IMR-90 (cell line): ENCODE measurements around the gene FABP2.
"Not testable (repeated sequence)": the region's sequence is repeated elsewhere in the genome, so short reads cannot be mapped to it uniquely, and the experiment has no call there.

Experiments used
- CEBPB ChIP-seq: IDR thresholded peaks from 2 replicates; pipeline ENCODE4 v1.6.1; 2012; ENCODE audit warnings: low read depth, low read length, improper control_type of control experiment
- CHD1 ChIP-seq: IDR thresholded peaks from 2 replicates; pipeline ENCODE4 v1.6.1; 2012; ENCODE audit warnings: low read depth, low read length, improper control_type of control experiment
- MAFK ChIP-seq: IDR thresholded peaks from 2 replicates; pipeline ENCODE4 v1.6.1; 2012; ENCODE audit warnings: low read depth, low read length, improper control_type of control experiment
- NFE2L2 ChIP-seq: fragments of 150-350 bp; IDR thresholded peaks from 2 replicates; pipeline ENCODE4 v1.6.1; 2016; ENCODE audit warnings: low read depth, mild to moderate bottlenecking, low read length
- POLR2A ChIP-seq: IDR thresholded peaks from 2 replicates; pipeline ENCODE4 v1.6.1; 2012; ENCODE audit warnings: mild to moderate bottlenecking, low read depth, low read length
- RAD21 ChIP-seq: IDR thresholded peaks from 2 replicates; pipeline ENCODE4 v1.6.1; 2012; ENCODE audit warnings: low read length, improper control_type of control experiment
- RCOR1 ChIP-seq: IDR thresholded peaks from 2 replicates; pipeline ENCODE4 v1.6.1; 2012; ENCODE audit warnings: mild to moderate bottlenecking, low read length, improper control_type of control experiment; ENCODE audit not compliant: insufficient replicate concordance
- RFX5 ChIP-seq: IDR thresholded peaks from 2 replicates; pipeline ENCODE4 v1.8.0; 2012; ENCODE audit warnings: low read depth, mild to moderate bottlenecking, low read length, moderate library complexity
- SMC3 ChIP-seq: fragments of 150-350 bp; IDR thresholded peaks from 2 replicates; pipeline ENCODE4 v1.6.1; 2016; ENCODE audit warnings: low read depth, mild to moderate bottlenecking, antibody characterized with exemption, low read length, moderate library complexity
- TF ChIP-seq, protein P1 (sequence below): conservative IDR thresholded peaks from 2 replicates; pipeline ENCODE4 v1.5.1; 2012; ENCODE audit warnings: mild to moderate bottlenecking, low read depth, low read length, improper control_type of control experiment
- TF ChIP-seq, protein P2 (sequence below): fragments of 150-350 bp; IDR thresholded peaks from 2 replicates; pipeline ENCODE4 v1.6.1; 2017; ENCODE audit warnings: mild to moderate bottlenecking, antibody characterized with exemption, low read length, low read depth
- TF ChIP-seq, protein P3 (sequence below): fragments of 150-350 bp; IDR thresholded peaks from 2 replicates; pipeline ENCODE4 v1.6.1; 2016; ENCODE audit warnings: low read depth, mild to moderate bottlenecking, low read length, moderate library complexity, borderline replicate concordance

- TF ChIP-seq MAFK, POLR2A, CEBPB, RAD21, NFE2L2, SMC3, RFX5, RCOR1, CHD1: not testable (repeated sequence)
- TF ChIP-seq, protein P1, sequence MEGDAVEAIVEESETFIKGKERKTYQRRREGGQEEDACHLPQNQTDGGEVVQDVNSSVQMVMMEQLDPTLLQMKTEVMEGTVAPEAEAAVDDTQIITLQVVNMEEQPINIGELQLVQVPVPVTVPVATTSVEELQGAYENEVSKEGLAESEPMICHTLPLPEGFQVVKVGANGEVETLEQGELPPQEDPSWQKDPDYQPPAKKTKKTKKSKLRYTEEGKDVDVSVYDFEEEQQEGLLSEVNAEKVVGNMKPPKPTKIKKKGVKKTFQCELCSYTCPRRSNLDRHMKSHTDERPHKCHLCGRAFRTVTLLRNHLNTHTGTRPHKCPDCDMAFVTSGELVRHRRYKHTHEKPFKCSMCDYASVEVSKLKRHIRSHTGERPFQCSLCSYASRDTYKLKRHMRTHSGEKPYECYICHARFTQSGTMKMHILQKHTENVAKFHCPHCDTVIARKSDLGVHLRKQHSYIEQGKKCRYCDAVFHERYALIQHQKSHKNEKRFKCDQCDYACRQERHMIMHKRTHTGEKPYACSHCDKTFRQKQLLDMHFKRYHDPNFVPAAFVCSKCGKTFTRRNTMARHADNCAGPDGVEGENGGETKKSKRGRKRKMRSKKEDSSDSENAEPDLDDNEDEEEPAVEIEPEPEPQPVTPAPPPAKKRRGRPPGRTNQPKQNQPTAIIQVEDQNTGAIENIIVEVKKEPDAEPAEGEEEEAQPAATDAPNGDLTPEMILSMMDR: not testable (repeated sequence)
- TF ChIP-seq, protein P2, sequence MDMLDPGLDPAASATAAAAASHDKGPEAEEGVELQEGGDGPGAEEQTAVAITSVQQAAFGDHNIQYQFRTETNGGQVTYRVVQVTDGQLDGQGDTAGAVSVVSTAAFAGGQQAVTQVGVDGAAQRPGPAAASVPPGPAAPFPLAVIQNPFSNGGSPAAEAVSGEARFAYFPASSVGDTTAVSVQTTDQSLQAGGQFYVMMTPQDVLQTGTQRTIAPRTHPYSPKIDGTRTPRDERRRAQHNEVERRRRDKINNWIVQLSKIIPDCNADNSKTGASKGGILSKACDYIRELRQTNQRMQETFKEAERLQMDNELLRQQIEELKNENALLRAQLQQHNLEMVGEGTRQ: not testable (repeated sequence)
- TF ChIP-seq, protein P3, sequence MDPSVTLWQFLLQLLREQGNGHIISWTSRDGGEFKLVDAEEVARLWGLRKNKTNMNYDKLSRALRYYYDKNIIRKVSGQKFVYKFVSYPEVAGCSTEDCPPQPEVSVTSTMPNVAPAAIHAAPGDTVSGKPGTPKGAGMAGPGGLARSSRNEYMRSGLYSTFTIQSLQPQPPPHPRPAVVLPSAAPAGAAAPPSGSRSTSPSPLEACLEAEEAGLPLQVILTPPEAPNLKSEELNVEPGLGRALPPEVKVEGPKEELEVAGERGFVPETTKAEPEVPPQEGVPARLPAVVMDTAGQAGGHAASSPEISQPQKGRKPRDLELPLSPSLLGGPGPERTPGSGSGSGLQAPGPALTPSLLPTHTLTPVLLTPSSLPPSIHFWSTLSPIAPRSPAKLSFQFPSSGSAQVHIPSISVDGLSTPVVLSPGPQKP: not testable (repeated sequence)
Observed at GRCh38 chr4:119370392-119370791, 48.5 kb upstream of the FABP2 start.
